SK-N-SH (cell line): Measurements from ENCODE around the gene EPB41L5. TPM values are rescaled to one million over a fixed set of nuclear protein-coding genes. Genes with fewer than 3 reads are reported as not detected.

ENCODE experiments used
- CTCF ChIA-PET: fragments of 300-600, 350-600 bp; formaldehyde crosslinking; extraction: SDS; loops from one replicate; lab custom pipeline; 2021; lab: Yijun Ruan, JAX
- POLR2A ChIA-PET: fragments of 350-600 bp; sonication (Branson Sonifier 250); formaldehyde crosslinking; extraction: SDS; loops from one replicate; lab custom pipeline; 2020; ENCODE audit warnings: antibody characterized with exemption, inconsistent platforms; lab: Yijun Ruan, JAX
- DNase-seq: peaks from one replicate; pipeline ENCODE4 v3.0.0; 2012
- H2AFZ ChIP-seq: fragments of 200-600 bp; sonication (generic); 2 replicates; pipeline ENCODE4 v1.8.1; 2016; ENCODE audit warnings: antibody characterized with exemption, mild to moderate bottlenecking, low read depth
- H3F3A ChIP-seq: fragments of 200-600 bp; sonication (generic); replicated peaks from 2 replicates; pipeline ENCODE3; 2016; ENCODE audit warnings: antibody characterized with exemption, mild to moderate bottlenecking; ENCODE audit not compliant: insufficient read depth
- H3K27ac ChIP-seq, 2 experiments: fragments of 200-500 bp in 1 of 2; fragments of 200-600 bp in 1 of 2; sonication (Bioruptor generic) in 1 of 2; sonication (generic), shearing (Covaris generic) in 1 of 2; 2 replicates each; pipeline versions ENCODE4 v1.5.1 to v1.6.1; 2014 to 2016; ENCODE audit warnings: low read depth in 2 of 2, inconsistent platforms in 1 of 2, low read length in 1 of 2, mild to moderate bottlenecking in 1 of 2, mixed read lengths in 1 of 2
- H3K27me3 ChIP-seq: fragments of 200-600 bp; sonication (generic), shearing (Covaris generic); 2 replicates; pipeline ENCODE4 v1.6.1; 2016; ENCODE audit warnings: mixed run types; ENCODE audit not compliant: insufficient read depth
- H3K36me3 ChIP-seq, 2 experiments: fragments of 200-500 bp in 1 of 2; fragments of 200-600 bp in 1 of 2; sonication (Bioruptor generic) in 1 of 2; sonication (generic) in 1 of 2; replicated peaks in 1 of 2; 2 replicates each; pipeline versions ENCODE3 to v1.5.1; 2014 to 2016; ENCODE audit warnings: low read length in 1 of 2, mild to moderate bottlenecking in 1 of 2; ENCODE audit not compliant: insufficient read depth in 2 of 2, control insufficient read depth in 1 of 2
- H3K4me1 ChIP-seq, 2 experiments: fragments of 200-500 bp in 1 of 2; fragments of 200-600 bp in 1 of 2; sonication (Bioruptor generic) in 1 of 2; sonication (generic), shearing (Covaris generic) in 1 of 2; 2 replicates each; pipeline versions ENCODE4 v1.5.1 to v1.6.1; 2014 to 2016; ENCODE audit warnings: low read depth in 1 of 2, low read length in 1 of 2, mixed run types in 1 of 2; ENCODE audit not compliant: insufficient read depth in 2 of 2, control insufficient read depth in 1 of 2
- H3K4me2 ChIP-seq: fragments of 200-600 bp; sonication (generic), shearing (Covaris generic); 2 replicates; pipeline ENCODE4 v1.6.1; 2017; ENCODE audit warnings: mixed run types
- H3K4me3 ChIP-seq, 2 experiments: fragments of 200-500 bp in 1 of 2; fragments of 200-600 bp in 1 of 2; sonication (Bioruptor generic) in 1 of 2; sonication (generic), shearing (Covaris generic) in 1 of 2; 2 replicates each; pipeline versions ENCODE4 v1.5.1 to v1.8.1; 2014 to 2016; ENCODE audit warnings: low read depth in 2 of 2, inconsistent platforms in 1 of 2, low read length in 1 of 2, mild to moderate bottlenecking in 1 of 2, mixed read lengths in 1 of 2, moderate library complexity in 1 of 2
- H3K79me2 ChIP-seq: fragments of 200-600 bp; sonication (generic); 2 replicates; pipeline ENCODE4 v1.8.1; 2017; ENCODE audit warnings: mild to moderate bottlenecking; ENCODE audit not compliant: insufficient read depth
- H3K9ac ChIP-seq: fragments of 200-600 bp; sonication (generic); 2 replicates; pipeline ENCODE4 v1.6.1; 2017; ENCODE audit warnings: mixed run types
- H3K9me2 ChIP-seq: fragments of 200-600 bp; sonication (generic); 2 replicates; pipeline ENCODE4 v1.6.1; 2017; ENCODE audit warnings: mixed run types
- H3K9me3 ChIP-seq: fragments of 200-600 bp; sonication (generic); 2 replicates; pipeline ENCODE4 v1.6.1; 2017; ENCODE audit warnings: mixed run types, mild to moderate bottlenecking, moderate library complexity
- H4K20me1 ChIP-seq: fragments of 200-600 bp; sonication (generic); 2 replicates; pipeline ENCODE4 v1.6.1; 2017; ENCODE audit warnings: mild to moderate bottlenecking, mixed run types; ENCODE audit not compliant: insufficient read depth
- CTCF ChIP-seq: fragments of 200-600 bp; sonication (generic); IDR thresholded peaks from 2 replicates; pipeline ENCODE4 v1.6.1; 2017; ENCODE audit warnings: antibody characterized with exemption, mild to moderate bottlenecking, moderate library complexity
- EP300 ChIP-seq, 2 experiments: IDR thresholded peaks; 2 replicates each; pipeline versions ENCODE4 v1.4.0 to v1.6.1; 2012; ENCODE audit warnings: borderline replicate concordance in 1 of 2, low read depth in 1 of 2, low read length in 1 of 2
- EZH2phosphoT487 ChIP-seq: fragments of 200-600 bp; sonication (generic); IDR thresholded peaks from 2 replicates; pipeline ENCODE4 v1.6.1; 2017; ENCODE audit warnings: low read depth, mixed run types, mild to moderate bottlenecking, antibody characterized with exemption, moderate library complexity, borderline replicate concordance
- FOXJ3 ChIP-seq: sonication (generic); formaldehyde crosslinking; IDR thresholded peaks from 2 replicates; pipeline ENCODE4 v1.5.1; 2020; ENCODE audit warnings: mild to moderate bottlenecking, missing genetic modification reagents
- FOXM1 ChIP-seq: IDR thresholded peaks from 2 replicates; pipeline ENCODE4 v1.4.0; 2012; ENCODE audit warnings: low read depth, mild to moderate bottlenecking
- GABPA ChIP-seq: IDR thresholded peaks from 2 replicates; pipeline ENCODE4 v1.4.0; 2012; ENCODE audit warnings: low read depth, mild to moderate bottlenecking
- GATA2 ChIP-seq: sonication (generic); formaldehyde crosslinking; IDR thresholded peaks from 2 replicates; pipeline ENCODE4 v1.5.0; 2020; ENCODE audit warnings: mild to moderate bottlenecking, missing genetic modification reagents
- NFIC ChIP-seq: IDR thresholded peaks from 2 replicates; pipeline ENCODE4 v1.4.0; 2012; ENCODE audit warnings: borderline replicate concordance
- NRF1 ChIP-seq: IDR thresholded peaks from 2 replicates; pipeline ENCODE4 v1.6.1; 2012; ENCODE audit warnings: low read depth, mild to moderate bottlenecking, low read length
- RAD21 ChIP-seq: IDR thresholded peaks from 2 replicates; pipeline ENCODE4 v1.6.1; 2012; ENCODE audit warnings: mild to moderate bottlenecking, low read length
- RCOR1 ChIP-seq: fragments of 150-350 bp; IDR thresholded peaks from 2 replicates; pipeline ENCODE4 v1.6.1; 2017; ENCODE audit warnings: antibody characterized with exemption, low read length
- RXRA ChIP-seq: IDR thresholded peaks from 2 replicates; pipeline ENCODE4 v1.4.0; 2012; ENCODE audit warnings: low read depth, mild to moderate bottlenecking, borderline replicate concordance
- SIN3A ChIP-seq: IDR thresholded peaks from 2 replicates; pipeline ENCODE4 v1.6.1; 2012; ENCODE audit warnings: low read depth, mild to moderate bottlenecking, low read length, moderate library complexity, borderline replicate concordance
- SMC3 ChIP-seq: IDR thresholded peaks from 2 replicates; pipeline ENCODE4 v1.6.1; 2012; ENCODE audit warnings: low read depth, low read length, improper control_type of control experiment
- TAF1 ChIP-seq: IDR thresholded peaks from 2 replicates; pipeline ENCODE4 v1.6.1; 2012; ENCODE audit warnings: low read depth, mild to moderate bottlenecking, low read length, moderate library complexity, borderline replicate concordance
- TEAD4 ChIP-seq: IDR thresholded peaks from 2 replicates; pipeline ENCODE4 v1.4.0; 2012; ENCODE audit warnings: mild to moderate bottlenecking, borderline replicate concordance; ENCODE audit not compliant: insufficient read depth
- ZBTB33 ChIP-seq: IDR thresholded peaks from 2 replicates; pipeline ENCODE4 v1.4.0; 2012; ENCODE audit warnings: low read depth, borderline replicate concordance
- WGBS: methylation state at CpG from one replicate; pipeline ENCODE4 v1.1.6; 2017; ENCODE audit warnings: low lambda C conversion rate; 5-methylcytosine and 5-hydroxymethylcytosine counted together
- polyA plus RNA-seq, 3 experiments: library from polyadenylated mRNA; depleted of rRNA; stranded (reverse); fragments of >200 nt; gene quantifications; 2 replicates each; pipeline ENCODE4 v1.2.3, GENCODE V29; 2012
- TF ChIP-seq, protein P1 (sequence below): fragments of 150-350 bp; IDR thresholded peaks from 2 replicates; pipeline ENCODE4 v1.6.1; 2016; ENCODE audit warnings: mild to moderate bottlenecking, low read depth, low read length

Gene EPB41L5
- polyA plus RNA-seq, 1 of the 3 experiments (the other 2 are of a cell fraction): 5.3 TPM

- Histone ChIP-seq H3K27me3 (no peaks in the 10 kb centered on the region), H4K20me1 (no peaks in the 10 kb centered on the region), H2AFZ (no peak overlapping the region), H3K27ac (no peak overlapping the region), H3K9me2 (no peaks in the 10 kb centered on the region), H3K4me1 (peaks cover 23 to 26% of the 10 kb centered on the region in 2 experiments; a peak in 3 of 4 replicates), H3K4me3 (peak overlapping the region in 1 of 2 experiments; percentile 17; a peak in 1 of 4 replicates), H3K4me2 (peak overlapping the region; percentile 97), H3K36me3 (peaks cover 11 to 26% of the 10 kb centered on the region in 2 experiments), H3K79me2 (peaks cover 23% of the 10 kb centered on the region), H3F3A (no peaks in the 10 kb centered on the region), H3K9me3 (no peaks in the 10 kb centered on the region), H3K9ac (no peak overlapping the region)
- ChIA-PET CTCF (interaction anchor here (1.3 kb wide), 1 partner anchor 92 kb away, joined by 5 read pairs; no protein-coding TSS in a partner anchor), POLR2A (no interaction called here)
- no peak for TF ChIP-seq TEAD4
- TF ChIP-seq RAD21: no peak
- TF ChIP-seq FOXJ3: no peak
- no peak for TF ChIP-seq GATA2 (CRISPR knock-in tag)
- TF ChIP-seq GABPA: no peak
- TF ChIP-seq SIN3A: no peak
- TF ChIP-seq RXRA: no peak
- TF ChIP-seq NRF1: no peak
- TF ChIP-seq, protein P1, sequence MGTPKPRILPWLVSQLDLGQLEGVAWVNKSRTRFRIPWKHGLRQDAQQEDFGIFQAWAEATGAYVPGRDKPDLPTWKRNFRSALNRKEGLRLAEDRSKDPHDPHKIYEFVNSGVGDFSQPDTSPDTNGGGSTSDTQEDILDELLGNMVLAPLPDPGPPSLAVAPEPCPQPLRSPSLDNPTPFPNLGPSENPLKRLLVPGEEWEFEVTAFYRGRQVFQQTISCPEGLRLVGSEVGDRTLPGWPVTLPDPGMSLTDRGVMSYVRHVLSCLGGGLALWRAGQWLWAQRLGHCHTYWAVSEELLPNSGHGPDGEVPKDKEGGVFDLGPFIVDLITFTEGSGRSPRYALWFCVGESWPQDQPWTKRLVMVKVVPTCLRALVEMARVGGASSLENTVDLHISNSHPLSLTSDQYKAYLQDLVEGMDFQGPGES: no peak
- TF ChIP-seq FOXM1: no peak
- TF ChIP-seq EP300 (IDR thresholded peaks at IDR 0.05; ENCODE audit: borderline replicate concordance in 1 of 2, low read depth in 1 of 2, low read length in 1 of 2): no peak
- no peak for TF ChIP-seq TAF1
- no peak for TF ChIP-seq EZH2phosphoT487
- TF ChIP-seq CTCF: no peak
- no peak for TF ChIP-seq ZBTB33
- no peak for TF ChIP-seq SMC3
- no peak for TF ChIP-seq NFIC
- TF ChIP-seq RCOR1: no peak
- 97% methylated on average over 2 of the region's 2 CpGs for WGBS
- no peak for DNase-seq
Observed at GRCh38 chr2:120220756-120221155, 207.9 kb downstream of the EPB41L5 start.
